SK-N-SH (cell line): ENCODE data around the gene ZG16B. TPM values are rescaled to one million over a fixed set of nuclear protein-coding genes. Genes with fewer than 3 reads are reported as not detected.

ENCODE experiments used
- CTCF ChIA-PET: fragments of 300-600, 350-600 bp; formaldehyde crosslinking; extraction: SDS; loops from one replicate; lab custom pipeline; 2021; lab: Yijun Ruan, JAX
- POLR2A ChIA-PET: fragments of 350-600 bp; sonication (Branson Sonifier 250); formaldehyde crosslinking; extraction: SDS; loops from one replicate; lab custom pipeline; 2020; ENCODE audit warnings: antibody characterized with exemption, inconsistent platforms; lab: Yijun Ruan, JAX
- DNase-seq: peaks from one replicate; pipeline ENCODE4 v3.0.0; 2012
- H2AFZ ChIP-seq: fragments of 200-600 bp; sonication (generic); 2 replicates; pipeline ENCODE4 v1.8.1; 2016; ENCODE audit warnings: antibody characterized with exemption, mild to moderate bottlenecking, low read depth
- H3F3A ChIP-seq: fragments of 200-600 bp; sonication (generic); replicated peaks from 2 replicates; pipeline ENCODE3; 2016; ENCODE audit warnings: antibody characterized with exemption, mild to moderate bottlenecking; ENCODE audit not compliant: insufficient read depth
- H3K27ac ChIP-seq, 2 experiments: fragments of 200-500 bp in 1 of 2; fragments of 200-600 bp in 1 of 2; sonication (Bioruptor generic) in 1 of 2; sonication (generic), shearing (Covaris generic) in 1 of 2; 2 replicates each; pipeline versions ENCODE4 v1.5.1 to v1.6.1; 2014 to 2016; ENCODE audit warnings: low read depth in 2 of 2, inconsistent platforms in 1 of 2, low read length in 1 of 2, mild to moderate bottlenecking in 1 of 2, mixed read lengths in 1 of 2
- H3K27me3 ChIP-seq: fragments of 200-600 bp; sonication (generic), shearing (Covaris generic); 2 replicates; pipeline ENCODE4 v1.6.1; 2016; ENCODE audit warnings: mixed run types; ENCODE audit not compliant: insufficient read depth
- H3K36me3 ChIP-seq, 2 experiments: fragments of 200-500 bp in 1 of 2; fragments of 200-600 bp in 1 of 2; sonication (Bioruptor generic) in 1 of 2; sonication (generic) in 1 of 2; replicated peaks in 1 of 2; 2 replicates each; pipeline versions ENCODE3 to v1.5.1; 2014 to 2016; ENCODE audit warnings: low read length in 1 of 2, mild to moderate bottlenecking in 1 of 2; ENCODE audit not compliant: insufficient read depth in 2 of 2, control insufficient read depth in 1 of 2
- H3K4me1 ChIP-seq, 2 experiments: fragments of 200-500 bp in 1 of 2; fragments of 200-600 bp in 1 of 2; sonication (Bioruptor generic) in 1 of 2; sonication (generic), shearing (Covaris generic) in 1 of 2; 2 replicates each; pipeline versions ENCODE4 v1.5.1 to v1.6.1; 2014 to 2016; ENCODE audit warnings: low read depth in 1 of 2, low read length in 1 of 2, mixed run types in 1 of 2; ENCODE audit not compliant: insufficient read depth in 2 of 2, control insufficient read depth in 1 of 2
- H3K4me2 ChIP-seq: fragments of 200-600 bp; sonication (generic), shearing (Covaris generic); 2 replicates; pipeline ENCODE4 v1.6.1; 2017; ENCODE audit warnings: mixed run types
- H3K4me3 ChIP-seq, 2 experiments: fragments of 200-500 bp in 1 of 2; fragments of 200-600 bp in 1 of 2; sonication (Bioruptor generic) in 1 of 2; sonication (generic), shearing (Covaris generic) in 1 of 2; 2 replicates each; pipeline versions ENCODE4 v1.5.1 to v1.8.1; 2014 to 2016; ENCODE audit warnings: low read depth in 2 of 2, inconsistent platforms in 1 of 2, low read length in 1 of 2, mild to moderate bottlenecking in 1 of 2, mixed read lengths in 1 of 2, moderate library complexity in 1 of 2
- H3K79me2 ChIP-seq: fragments of 200-600 bp; sonication (generic); 2 replicates; pipeline ENCODE4 v1.8.1; 2017; ENCODE audit warnings: mild to moderate bottlenecking; ENCODE audit not compliant: insufficient read depth
- H3K9ac ChIP-seq: fragments of 200-600 bp; sonication (generic); 2 replicates; pipeline ENCODE4 v1.6.1; 2017; ENCODE audit warnings: mixed run types
- H3K9me2 ChIP-seq: fragments of 200-600 bp; sonication (generic); 2 replicates; pipeline ENCODE4 v1.6.1; 2017; ENCODE audit warnings: mixed run types
- H3K9me3 ChIP-seq: fragments of 200-600 bp; sonication (generic); 2 replicates; pipeline ENCODE4 v1.6.1; 2017; ENCODE audit warnings: mixed run types, mild to moderate bottlenecking, moderate library complexity
- H4K20me1 ChIP-seq: fragments of 200-600 bp; sonication (generic); 2 replicates; pipeline ENCODE4 v1.6.1; 2017; ENCODE audit warnings: mild to moderate bottlenecking, mixed run types; ENCODE audit not compliant: insufficient read depth
- CTCF ChIP-seq: fragments of 200-600 bp; sonication (generic); IDR thresholded peaks from 2 replicates; pipeline ENCODE4 v1.6.1; 2017; ENCODE audit warnings: antibody characterized with exemption, mild to moderate bottlenecking, moderate library complexity
- GABPA ChIP-seq: IDR thresholded peaks from 2 replicates; pipeline ENCODE4 v1.4.0; 2012; ENCODE audit warnings: low read depth, mild to moderate bottlenecking
- JUND ChIP-seq: IDR thresholded peaks from 2 replicates; pipeline ENCODE4 v1.4.0; 2012
- MAX ChIP-seq: IDR thresholded peaks from 2 replicates; pipeline ENCODE4 v1.4.0; 2012; ENCODE audit warnings: low read depth
- MXI1 ChIP-seq: IDR thresholded peaks from 2 replicates; pipeline ENCODE4 v1.6.1; 2012; ENCODE audit warnings: mild to moderate bottlenecking, low read depth, low read length, improper control_type of control experiment
- NRF1 ChIP-seq: IDR thresholded peaks from 2 replicates; pipeline ENCODE4 v1.6.1; 2012; ENCODE audit warnings: low read depth, mild to moderate bottlenecking, low read length
- POLR2AphosphoS5 ChIP-seq: IDR thresholded peaks from 2 replicates; pipeline ENCODE4 v1.6.1; 2012; ENCODE audit warnings: low read depth, low read length
- RCOR1 ChIP-seq: fragments of 150-350 bp; IDR thresholded peaks from 2 replicates; pipeline ENCODE4 v1.6.1; 2017; ENCODE audit warnings: antibody characterized with exemption, low read length
- SIN3A ChIP-seq: IDR thresholded peaks from 2 replicates; pipeline ENCODE4 v1.6.1; 2012; ENCODE audit warnings: low read depth, mild to moderate bottlenecking, low read length, moderate library complexity, borderline replicate concordance
- SMC3 ChIP-seq: IDR thresholded peaks from 2 replicates; pipeline ENCODE4 v1.6.1; 2012; ENCODE audit warnings: low read depth, low read length, improper control_type of control experiment
- TCF12 ChIP-seq: IDR thresholded peaks from 2 replicates; pipeline ENCODE4 v1.4.0; 2012
- USF1 ChIP-seq: IDR thresholded peaks from 2 replicates; pipeline ENCODE4 v1.4.0; 2012; ENCODE audit warnings: low read depth, borderline replicate concordance
- USF2 ChIP-seq: fragments of 150-350 bp; IDR thresholded peaks from 2 replicates; pipeline ENCODE4 v1.6.1; 2017; ENCODE audit warnings: antibody characterized with exemption, low read length, low read depth, borderline replicate concordance
- ZBTB33 ChIP-seq: IDR thresholded peaks from 2 replicates; pipeline ENCODE4 v1.4.0; 2012; ENCODE audit warnings: low read depth, borderline replicate concordance
- WGBS: methylation state at CpG from one replicate; pipeline ENCODE4 v1.1.6; 2017; ENCODE audit warnings: low lambda C conversion rate; 5-methylcytosine and 5-hydroxymethylcytosine counted together
- polyA plus RNA-seq, 3 experiments: library from polyadenylated mRNA; depleted of rRNA; stranded (reverse); fragments of >200 nt; gene quantifications; 2 replicates each; pipeline ENCODE4 v1.2.3, GENCODE V29; 2012

ZG16B gene
- polyA plus RNA-seq, 1 of the 3 experiments (the other 2 are of a cell fraction), result 0.26 TPM

GRCh38 chr16:2817340-2818271 lies 12.5 kb upstream of the ZG16B start:
- H3K27me3 ChIP-seq, result no peaks in the 10 kb centered on the region
- CTCF ChIA-PET, result interaction anchor here (1.0 kb wide), 1 partner anchor 22 kb away, joined by 3 read pairs; no protein-coding TSS in a partner anchor
- WGBS, result 87% methylated on average over 65 of the region's 68 CpGs

GRCh38 chr16:2818272-2818876 lies 11.7 kb upstream of the ZG16B start:
- H3F3A ChIP-seq, result no peaks in the 10 kb centered on the region
- WGBS, result 90% methylated on average over 7 of the region's 10 CpGs
- peaks cover 0 to 24% of the 10 kb centered on the region in 2 experiments; a peak in 1 of 4 replicates for H3K4me1 ChIP-seq
- no peak overlapping the region for H3K4me2 ChIP-seq
- ChIA-PET CTCF (no interaction called here), POLR2A (no interaction called here)
- H3K27me3 ChIP-seq, result no peaks in the 10 kb centered on the region
- H3K9me3 ChIP-seq, result no peaks in the 10 kb centered on the region
- no peaks in the 10 kb centered on the region for H3K36me3 ChIP-seq
- H3K79me2 ChIP-seq, result no peaks in the 10 kb centered on the region
- DNase-seq, result no peak
- no peak overlapping the region for H3K4me3 ChIP-seq
- H3K27ac ChIP-seq, result no peak overlapping the region; a peak in 1 of 4 replicates
- H3K9me2 ChIP-seq, result no peaks in the 10 kb centered on the region
- H2AFZ ChIP-seq, result no peak overlapping the region
- H3K9ac ChIP-seq, result no peak overlapping the region
- no peaks in the 10 kb centered on the region for H4K20me1 ChIP-seq
- TF ChIP-seq MAX (no peak), USF2 (no peak), TCF12 (no peak), SIN3A (no peak), RCOR1 (no peak), NRF1 (no peak), JUND (no peak), POLR2AphosphoS5 (no peak), ZBTB33 (no peak), SMC3 (no peak), USF1 (no peak)

More at GRCh38 chr16:2817340-2818271, 12.5 kb upstream of the ZG16B start:
- no peaks in the 10 kb centered on the region for H3K79me2 ChIP-seq
- H2AFZ ChIP-seq, result no peak overlapping the region
- no peaks in the 10 kb centered on the region for H3K9me2 ChIP-seq
- no peak overlapping the region for H3K4me3 ChIP-seq
- DNase-seq, result no peak
- POLR2A ChIA-PET, result no interaction called here
- no peak for TF ChIP-seq USF1
- no peak for TF ChIP-seq JUND
- no peak for TF ChIP-seq GABPA
- no peak for TF ChIP-seq CTCF
- no peak for TF ChIP-seq MXI1
- H4K20me1 ChIP-seq, result no peaks in the 10 kb centered on the region
- no peak overlapping the region; a peak in 1 of 4 replicates for H3K27ac ChIP-seq
- H3K36me3 ChIP-seq, result no peaks in the 10 kb centered on the region
- no peaks in the 10 kb centered on the region for H3K9me3 ChIP-seq
- no peak overlapping the region for H3K9ac ChIP-seq
- no peak overlapping the region for H3K4me2 ChIP-seq
- H3K4me1 ChIP-seq, result peaks cover 0 to 24% of the 10 kb centered on the region in 2 experiments; a peak in 1 of 4 replicates
- no peaks in the 10 kb centered on the region for H3F3A ChIP-seq
